ENCODE results near the gene IQCM.

The IQCM gene

GRCh38 chr4:149426461-149426860 is 389.2 kb downstream of the IQCM start:
- DNase-seq = no peak

- DNase-seq = no peak
Observed at GRCh38 chr4:149409555-149409962, 406.1 kb downstream of the IQCM start.

GRCh38 chr4:149409146-149409545 is 406.5 kb downstream of the IQCM start:
- no peak for DNase-seq

DNA sequence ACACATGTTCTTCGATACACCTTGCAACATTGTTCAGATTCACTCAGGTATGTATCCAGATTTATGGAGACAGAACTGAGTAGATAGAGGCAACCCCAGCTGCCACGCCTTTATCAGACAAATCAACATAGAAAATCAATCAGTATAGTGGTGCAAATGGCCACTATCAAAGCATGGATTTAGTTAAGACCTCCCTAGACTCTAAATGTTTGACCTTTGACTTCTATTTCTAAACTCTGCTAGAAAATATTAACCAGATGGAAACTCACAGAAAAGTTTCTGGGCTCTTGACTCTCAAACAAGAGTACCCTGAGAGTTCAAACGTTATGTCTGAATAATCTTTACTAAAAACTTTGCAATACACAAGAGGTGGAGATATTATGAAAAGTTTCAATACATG is 411.5 kb downstream of the IQCM start:
- DNase-seq = no peak

- no peak for DNase-seq
Observed at GRCh38 chr4:149403081-149403480, 412.6 kb downstream of the IQCM start.

DNA sequence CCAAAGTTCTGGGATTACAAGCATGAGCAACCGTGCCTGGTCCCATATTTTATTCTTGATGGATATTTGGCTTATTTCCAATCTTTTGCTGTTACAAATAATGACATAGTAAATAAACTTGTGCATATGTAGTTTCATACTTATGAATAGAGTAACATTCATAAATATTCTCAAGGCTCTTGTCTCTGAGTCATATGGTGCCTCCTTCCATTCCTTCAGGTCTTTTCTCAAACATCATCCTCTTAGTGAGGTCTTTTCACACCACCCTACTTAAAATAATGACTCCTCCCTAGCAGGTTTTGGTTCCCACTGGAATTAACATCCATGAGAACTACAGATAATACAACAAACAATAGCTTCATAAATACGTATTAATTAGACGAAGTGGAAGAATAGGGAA is 416.6 kb downstream of the IQCM start:
- no peak for DNase-seq

DNA sequence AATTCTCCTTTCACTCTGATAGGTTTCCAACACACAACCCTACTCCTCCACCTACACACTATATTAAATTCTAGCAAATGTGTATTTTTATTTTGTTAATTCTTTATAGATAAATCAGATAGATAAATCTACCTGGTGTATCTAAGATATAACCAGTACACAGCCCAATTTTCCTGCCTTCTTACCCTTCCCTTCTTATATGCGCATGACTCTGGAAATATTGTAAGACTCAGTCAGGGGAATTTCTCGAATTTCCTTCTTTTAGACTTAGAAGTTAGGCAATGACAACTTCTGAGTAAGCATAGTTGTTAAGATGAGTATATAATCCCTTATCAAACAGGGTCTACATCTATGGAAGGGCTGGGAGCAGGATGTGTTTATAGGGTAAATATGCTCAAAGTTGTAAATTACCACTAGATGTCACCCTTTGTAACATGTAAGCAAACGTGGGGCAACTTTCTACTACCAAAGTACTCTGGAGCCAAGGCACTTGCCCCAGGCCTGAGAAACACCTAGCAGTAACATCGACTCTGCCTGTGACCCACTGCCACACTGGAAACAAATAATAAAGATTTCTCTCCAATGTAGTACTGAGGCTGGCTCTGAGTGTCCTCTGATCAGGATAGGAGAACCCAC is 444.7 kb downstream of the IQCM start:
- peak; percentile 53 to 87 for DNase-seq

- no peak for DNase-seq
Observed at GRCh38 chr4:149370002-149370401, 445.6 kb downstream of the IQCM start.

DNA sequence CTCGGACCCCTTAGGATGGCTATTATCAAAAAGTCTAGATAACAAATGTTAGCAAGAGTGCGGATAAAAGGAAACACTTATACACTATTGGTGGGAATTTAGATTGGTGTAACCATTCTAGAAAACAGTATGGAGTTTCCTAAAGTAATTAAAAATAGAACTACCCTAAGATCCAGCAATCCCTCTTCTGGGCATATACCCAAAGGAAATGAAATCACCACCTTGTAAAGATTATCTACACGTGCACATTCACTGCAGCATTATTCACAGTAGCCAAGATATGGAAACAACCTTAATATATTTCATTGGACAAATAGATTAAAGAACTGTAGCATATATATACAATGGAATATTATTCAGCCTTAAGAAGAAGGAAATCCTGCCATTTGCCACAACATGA is 462.4 kb downstream of the IQCM start:
- DNase-seq = no peak

DNA sequence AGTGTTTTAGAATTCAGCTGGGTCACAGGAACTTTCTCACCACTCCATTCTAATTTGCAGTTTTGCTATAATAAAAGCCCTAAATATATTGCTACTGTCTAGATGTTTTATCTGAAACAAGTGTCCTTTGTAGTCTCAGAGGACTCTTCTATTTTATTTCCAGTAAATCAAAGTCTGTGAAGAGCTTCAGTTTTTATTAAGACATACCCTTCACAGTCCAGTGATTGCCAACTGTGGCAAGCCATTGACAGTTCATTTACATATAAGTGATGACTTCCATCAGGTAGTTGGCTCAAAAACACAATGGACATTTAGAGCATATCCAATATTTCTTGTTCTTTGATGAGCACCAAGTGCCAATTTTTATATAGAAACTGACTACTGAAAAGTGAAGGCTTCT is 466.1 kb downstream of the IQCM start:
- DNase-seq = peak in 1 of 2 experiments; percentile 18

- DNase-seq = no peak
Observed at GRCh38 chr4:149347139-149347538, 468.5 kb downstream of the IQCM start.

DNA sequence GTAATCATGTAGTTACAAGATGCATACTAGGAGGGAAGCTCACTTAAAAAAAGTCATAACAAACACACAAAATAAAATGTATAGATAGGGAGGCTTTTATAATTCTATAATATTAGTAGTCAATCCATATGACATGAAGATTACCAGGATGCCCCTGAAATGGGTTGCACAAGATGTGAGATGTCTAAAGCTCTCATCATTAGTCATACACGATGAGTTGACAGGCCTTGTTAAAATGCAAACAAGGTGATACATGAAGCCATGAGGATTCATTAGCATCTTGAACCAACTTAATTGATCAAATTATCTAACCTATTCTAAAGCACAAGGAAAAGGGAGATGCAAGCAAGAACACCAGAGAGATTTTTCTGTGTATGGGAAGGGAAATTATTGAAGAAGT is 470.2 kb downstream of the IQCM start:
- no peak for DNase-seq

DNA sequence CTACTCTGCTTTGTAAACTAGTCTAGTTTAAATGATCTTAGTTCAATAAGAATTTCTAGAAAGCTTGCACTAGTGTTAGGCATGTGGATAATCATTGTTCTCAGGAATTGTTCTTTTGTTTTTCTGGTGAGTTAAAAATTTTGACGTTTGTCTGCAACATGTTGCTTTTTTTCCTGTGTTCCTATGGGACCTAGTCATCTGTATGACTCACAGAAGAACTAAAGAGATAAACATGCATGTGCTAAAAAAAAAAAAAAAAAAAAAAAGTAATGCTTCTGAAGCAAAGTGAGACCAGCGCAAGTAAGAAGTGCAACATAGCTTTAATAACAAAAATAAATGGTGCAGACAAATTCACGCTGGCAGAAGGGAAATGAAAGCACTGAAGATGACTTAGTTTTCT is 471.2 kb downstream of the IQCM start:
- DNase-seq = no peak

DNA sequence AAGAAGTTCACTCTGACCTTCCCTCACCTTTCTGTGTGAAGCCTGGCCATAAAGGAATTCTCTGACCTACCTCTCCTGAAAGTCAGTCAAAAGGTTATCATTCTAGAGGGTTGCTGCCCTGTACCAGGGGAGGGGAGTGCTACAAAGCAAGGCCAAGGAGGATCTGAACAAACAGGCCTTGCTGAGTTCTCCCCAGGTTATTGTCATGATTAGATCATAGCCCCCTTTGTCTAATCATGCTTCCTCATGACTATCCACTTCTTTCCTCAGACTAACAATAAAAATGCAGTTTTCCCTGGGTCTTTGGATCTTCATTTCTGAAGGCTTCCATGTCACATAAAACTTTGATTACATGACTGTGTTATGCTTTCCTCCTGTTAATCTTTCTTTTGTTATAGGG is 472.0 kb downstream of the IQCM start:
- DNase-seq = no peak

GRCh38 chr4:149341117-149341516 is 474.5 kb downstream of the IQCM start:
- peak in 1 of 2 experiments; percentile 1 for DNase-seq

DNA sequence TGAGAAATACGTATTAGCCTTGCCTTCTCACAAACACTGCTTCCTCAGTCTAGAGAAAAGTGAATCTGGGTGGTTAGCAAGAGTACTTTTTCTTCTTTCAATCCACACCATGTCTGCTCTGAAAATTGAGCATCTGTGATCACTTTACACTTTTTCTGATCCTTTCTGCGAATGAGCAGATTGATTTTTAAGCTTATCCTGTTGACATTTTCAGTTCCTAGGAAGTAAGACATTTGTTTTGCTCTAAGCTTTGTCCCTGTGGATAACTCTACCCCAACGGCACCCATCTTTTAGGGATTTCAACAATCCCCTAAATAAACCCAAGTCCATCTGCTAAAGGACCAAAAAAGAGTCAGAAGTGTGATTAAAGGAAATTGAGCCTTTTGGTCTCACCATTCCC is 487.5 kb downstream of the IQCM start:
- DNase-seq = no peak

- DNase-seq = no peak
Observed at GRCh38 chr4:149322203-149322602, 493.4 kb downstream of the IQCM start.

GRCh38 chr4:149321438-149321837 is 494.2 kb downstream of the IQCM start:
- DNase-seq = no peak

- DNase-seq = no peak
Observed at GRCh38 chr4:149311076-149311475, 504.6 kb downstream of the IQCM start.

DNA sequence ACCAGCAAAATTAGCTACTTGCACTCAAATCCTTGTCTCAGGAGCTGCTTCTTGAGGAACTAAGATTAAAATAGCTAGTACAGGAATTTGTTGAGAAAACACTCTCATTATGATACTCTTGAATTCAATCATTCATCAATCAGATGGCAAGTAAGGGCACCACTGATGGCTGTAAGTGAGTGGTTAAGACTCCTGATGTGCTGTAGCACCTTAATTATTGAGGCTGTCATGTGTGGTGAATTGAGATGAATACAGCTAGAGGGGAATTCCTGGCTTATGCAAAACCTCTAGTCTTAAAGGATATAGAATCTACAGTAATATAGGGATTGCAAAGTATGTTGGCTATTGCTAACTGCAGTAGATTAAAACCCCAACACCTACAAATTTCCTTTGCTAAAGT is 509.1 kb downstream of the IQCM start:
- no peak for DNase-seq
